GM12878 (cell line): ENCODE data around the gene NOL8. TPM values are rescaled to one million over a fixed set of nuclear protein-coding genes. Genes with fewer than 3 reads are reported as not detected.

Experiments
- CTCF ChIP-seq, 3 experiments: IDR thresholded peaks in 2 of 3; conservative IDR thresholded peaks in 1 of 3; 2 replicates each; pipeline ENCODE4 v1.5.1; 2011; ENCODE audit warnings: low read depth in 3 of 3, low read length in 3 of 3, mild to moderate bottlenecking in 3 of 3, control low read depth in 2 of 3, moderate library complexity in 2 of 3, inconsistent platforms in 1 of 3, mixed read lengths in 1 of 3; ENCODE audit not compliant: control insufficient read depth in 2 of 3, insufficient read depth in 1 of 3; ENCODE audit errors: extremely low read depth in 1 of 3
- EP300 ChIP-seq, 2 experiments: fragments of 150-350 bp in 1 of 2; IDR thresholded peaks; 2 replicates each; pipeline ENCODE4 v1.6.1; 2011 to 2012; ENCODE audit warnings: low read depth in 2 of 2, low read length in 2 of 2, borderline replicate concordance in 1 of 2, improper control_type of control experiment in 1 of 2, inconsistent platforms in 1 of 2; ENCODE audit not compliant: control insufficient read depth in 1 of 2
- HCFC1 ChIP-seq: fragments of 150-350 bp; IDR thresholded peaks from 2 replicates; pipeline ENCODE4 v1.6.1; 2014; ENCODE audit warnings: low read length
- HDAC6 ChIP-seq: fragments of 200-600 bp; sonication (generic); IDR thresholded peaks from one replicate; pipeline ENCODE4 v1.8.0; 2017; ENCODE audit warnings: antibody characterized with exemption; ENCODE audit not compliant: unreplicated experiment
- SMARCA5 ChIP-seq: fragments of 450-650 bp; IDR thresholded peaks from 2 replicates; pipeline ENCODE4 v1.6.1; 2017; ENCODE audit warnings: mild to moderate bottlenecking
- SRF ChIP-seq, 2 experiments: IDR thresholded peaks; 2 replicates each; pipeline ENCODE4 v1.6.1; 2011; ENCODE audit warnings: low read depth in 2 of 2, low read length in 2 of 2, mild to moderate bottlenecking in 1 of 2, moderate library complexity in 1 of 2
- WRNIP1 ChIP-seq: IDR thresholded peaks from 2 replicates; pipeline ENCODE4 v1.6.1; 2011; ENCODE audit warnings: low read depth, low read length, improper control_type of control experiment, borderline replicate concordance
- ZBED1 ChIP-seq: IDR thresholded peaks from 2 replicates; pipeline ENCODE4 v1.6.1; 2016; ENCODE audit warnings: borderline replicate concordance
- ZNF384 ChIP-seq: IDR thresholded peaks from 2 replicates; pipeline ENCODE4 v1.6.1; 2012; ENCODE audit warnings: low read depth, mild to moderate bottlenecking, low read length, improper control_type of control experiment, borderline replicate concordance
- polyA plus RNA-seq, 11 experiments: library from polyadenylated mRNA; depleted of rRNA in 4 of 11; unstranded in 6 of 11; stranded (reverse) in 5 of 11; fragments of >200 nt; fragmentation: Nextera tagmentation in 4 of 11; fragmentation: Illumina TruSeq in 1 of 11; extraction: Ambion mirVana in 4 of 11; extraction: Trizol in 1 of 11; gene quantifications; 1 replicate in 1 of 11; 2 replicates in 10 of 11; pipeline versions ENCODE4 v1.2.1 to v1.2.3, GENCODE V29; 2011 to 2016; ENCODE audit warnings: inconsistent platforms in 2 of 11, missing spikeins in 2 of 11, low read depth in 1 of 11
- total RNA-seq, 4 experiments: library from RNA; depleted of rRNA in 3 of 4; stranded (reverse); fragments of >200 nt in 3 of 4; fragmentation: Illumina TruSeq in 1 of 4; extraction: Trizol in 1 of 4; gene quantifications; 2 replicates each; pipeline versions ENCODE4 v1.2.1 to v1.2.3, GENCODE V29; 2013 to 2021
- TF ChIP-seq, protein P1 (sequence below): IDR thresholded peaks from 2 replicates; pipeline ENCODE4 v1.6.1; 2012; ENCODE audit warnings: improper control_type of control experiment, low read depth, low read length; ENCODE audit not compliant: insufficient replicate concordance
- TF ChIP-seq, protein P2 (sequence below): fragments of 450-650 bp; IDR thresholded peaks from 2 replicates; pipeline ENCODE4 v1.6.1; 2017; ENCODE audit warnings: mild to moderate bottlenecking, moderate library complexity
- TF ChIP-seq, protein P3 (sequence below): fragments of 450-650 bp; formaldehyde crosslinking; IDR thresholded peaks from 2 replicates; pipeline ENCODE4 v1.4.0; 2020; ENCODE audit warnings: mild to moderate bottlenecking, moderate library complexity

The NOL8 gene
- total and polyA plus RNA-seq, 10 of the 15 experiments (the other 5 are each of a cell fraction or from before 2014, with no cell fraction given): 33.6 to 58.6 (median 49.2) TPM

GRCh38 chr9:92293452-92294296, 31.5 kb downstream of the NOL8 start, which contains the start of gene IARS1 (continued):
- TF ChIP-seq, protein P1, sequence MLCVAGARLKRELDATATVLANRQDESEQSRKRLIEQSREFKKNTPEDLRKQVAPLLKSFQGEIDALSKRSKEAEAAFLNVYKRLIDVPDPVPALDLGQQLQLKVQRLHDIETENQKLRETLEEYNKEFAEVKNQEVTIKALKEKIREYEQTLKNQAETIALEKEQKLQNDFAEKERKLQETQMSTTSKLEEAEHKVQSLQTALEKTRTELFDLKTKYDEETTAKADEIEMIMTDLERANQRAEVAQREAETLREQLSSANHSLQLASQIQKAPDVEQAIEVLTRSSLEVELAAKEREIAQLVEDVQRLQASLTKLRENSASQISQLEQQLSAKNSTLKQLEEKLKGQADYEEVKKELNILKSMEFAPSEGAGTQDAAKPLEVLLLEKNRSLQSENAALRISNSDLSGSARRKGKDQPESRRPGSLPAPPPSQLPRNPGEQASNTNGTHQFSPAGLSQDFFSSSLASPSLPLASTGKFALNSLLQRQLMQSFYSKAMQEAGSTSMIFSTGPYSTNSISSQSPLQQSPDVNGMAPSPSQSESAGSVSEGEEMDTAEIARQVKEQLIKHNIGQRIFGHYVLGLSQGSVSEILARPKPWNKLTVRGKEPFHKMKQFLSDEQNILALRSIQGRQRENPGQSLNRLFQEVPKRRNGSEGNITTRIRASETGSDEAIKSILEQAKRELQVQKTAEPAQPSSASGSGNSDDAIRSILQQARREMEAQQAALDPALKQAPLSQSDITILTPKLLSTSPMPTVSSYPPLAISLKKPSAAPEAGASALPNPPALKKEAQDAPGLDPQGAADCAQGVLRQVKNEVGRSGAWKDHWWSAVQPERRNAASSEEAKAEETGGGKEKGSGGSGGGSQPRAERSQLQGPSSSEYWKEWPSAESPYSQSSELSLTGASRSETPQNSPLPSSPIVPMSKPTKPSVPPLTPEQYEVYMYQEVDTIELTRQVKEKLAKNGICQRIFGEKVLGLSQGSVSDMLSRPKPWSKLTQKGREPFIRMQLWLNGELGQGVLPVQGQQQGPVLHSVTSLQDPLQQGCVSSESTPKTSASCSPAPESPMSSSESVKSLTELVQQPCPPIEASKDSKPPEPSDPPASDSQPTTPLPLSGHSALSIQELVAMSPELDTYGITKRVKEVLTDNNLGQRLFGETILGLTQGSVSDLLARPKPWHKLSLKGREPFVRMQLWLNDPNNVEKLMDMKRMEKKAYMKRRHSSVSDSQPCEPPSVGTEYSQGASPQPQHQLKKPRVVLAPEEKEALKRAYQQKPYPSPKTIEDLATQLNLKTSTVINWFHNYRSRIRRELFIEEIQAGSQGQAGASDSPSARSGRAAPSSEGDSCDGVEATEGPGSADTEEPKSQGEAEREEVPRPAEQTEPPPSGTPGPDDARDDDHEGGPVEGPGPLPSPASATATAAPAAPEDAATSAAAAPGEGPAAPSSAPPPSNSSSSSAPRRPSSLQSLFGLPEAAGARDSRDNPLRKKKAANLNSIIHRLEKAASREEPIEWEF: no peak
- TF ChIP-seq ZNF384 (no peak), WRNIP1 (no peak), CTCF (IDR thresholded peaks at IDR 0.05 in 2 of 3, conservative IDR thresholded peaks at IDR 0.05 in 1 of 3; ENCODE audit: control insufficient read depth in 2 of 3, extremely low read depth in 1 of 3, insufficient read depth in 1 of 3, low read depth in 3 of 3, low read length in 3 of 3) (peak; percentile 38 to 51 (median 48); a peak in 4 of 6 replicates), ZBED1 (no peak), SRF (IDR thresholded peaks at IDR 0.05; ENCODE audit: low read depth in 2 of 2, low read length in 2 of 2) (peak in 1 of 2 experiments; percentile 69; a peak in 1 of 4 replicates), HCFC1 (peak; percentile 60; the same call in 1 of the 2 replicates), SMARCA5 (peak; percentile 63; the same call in 1 of the 2 replicates), EP300 (IDR thresholded peaks at IDR 0.05; ENCODE audit: borderline replicate concordance in 1 of 2, control insufficient read depth in 1 of 2, low read depth in 2 of 2, low read length in 2 of 2) (peak in 1 of 2 experiments; percentile 24; a peak in 1 of 4 replicates), HDAC6 (peak; percentile 4)
- TF ChIP-seq, protein P2, sequence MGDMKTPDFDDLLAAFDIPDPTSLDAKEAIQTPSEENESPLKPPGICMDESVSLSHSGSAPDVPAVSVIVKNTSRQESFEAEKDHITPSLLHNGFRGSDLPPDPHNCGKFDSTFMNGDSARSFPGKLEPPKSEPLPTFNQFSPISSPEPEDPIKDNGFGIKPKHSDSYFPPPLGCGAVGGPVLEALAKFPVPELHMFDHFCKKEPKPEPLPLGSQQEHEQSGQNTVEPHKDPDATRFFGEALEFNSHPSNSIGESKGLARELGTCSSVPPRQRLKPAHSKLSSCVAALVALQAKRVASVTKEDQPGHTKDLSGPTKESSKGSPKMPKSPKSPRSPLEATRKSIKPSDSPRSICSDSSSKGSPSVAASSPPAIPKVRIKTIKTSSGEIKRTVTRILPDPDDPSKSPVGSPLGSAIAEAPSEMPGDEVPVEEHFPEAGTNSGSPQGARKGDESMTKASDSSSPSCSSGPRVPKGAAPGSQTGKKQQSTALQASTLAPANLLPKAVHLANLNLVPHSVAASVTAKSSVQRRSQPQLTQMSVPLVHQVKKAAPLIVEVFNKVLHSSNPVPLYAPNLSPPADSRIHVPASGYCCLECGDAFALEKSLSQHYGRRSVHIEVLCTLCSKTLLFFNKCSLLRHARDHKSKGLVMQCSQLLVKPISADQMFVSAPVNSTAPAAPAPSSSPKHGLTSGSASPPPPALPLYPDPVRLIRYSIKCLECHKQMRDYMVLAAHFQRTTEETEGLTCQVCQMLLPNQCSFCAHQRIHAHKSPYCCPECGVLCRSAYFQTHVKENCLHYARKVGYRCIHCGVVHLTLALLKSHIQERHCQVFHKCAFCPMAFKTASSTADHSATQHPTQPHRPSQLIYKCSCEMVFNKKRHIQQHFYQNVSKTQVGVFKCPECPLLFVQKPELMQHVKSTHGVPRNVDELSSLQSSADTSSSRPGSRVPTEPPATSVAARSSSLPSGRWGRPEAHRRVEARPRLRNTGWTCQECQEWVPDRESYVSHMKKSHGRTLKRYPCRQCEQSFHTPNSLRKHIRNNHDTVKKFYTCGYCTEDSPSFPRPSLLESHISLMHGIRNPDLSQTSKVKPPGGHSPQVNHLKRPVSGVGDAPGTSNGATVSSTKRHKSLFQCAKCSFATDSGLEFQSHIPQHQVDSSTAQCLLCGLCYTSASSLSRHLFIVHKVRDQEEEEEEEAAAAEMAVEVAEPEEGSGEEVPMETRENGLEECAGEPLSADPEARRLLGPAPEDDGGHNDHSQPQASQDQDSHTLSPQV: no peak
- TF ChIP-seq, protein P3, sequence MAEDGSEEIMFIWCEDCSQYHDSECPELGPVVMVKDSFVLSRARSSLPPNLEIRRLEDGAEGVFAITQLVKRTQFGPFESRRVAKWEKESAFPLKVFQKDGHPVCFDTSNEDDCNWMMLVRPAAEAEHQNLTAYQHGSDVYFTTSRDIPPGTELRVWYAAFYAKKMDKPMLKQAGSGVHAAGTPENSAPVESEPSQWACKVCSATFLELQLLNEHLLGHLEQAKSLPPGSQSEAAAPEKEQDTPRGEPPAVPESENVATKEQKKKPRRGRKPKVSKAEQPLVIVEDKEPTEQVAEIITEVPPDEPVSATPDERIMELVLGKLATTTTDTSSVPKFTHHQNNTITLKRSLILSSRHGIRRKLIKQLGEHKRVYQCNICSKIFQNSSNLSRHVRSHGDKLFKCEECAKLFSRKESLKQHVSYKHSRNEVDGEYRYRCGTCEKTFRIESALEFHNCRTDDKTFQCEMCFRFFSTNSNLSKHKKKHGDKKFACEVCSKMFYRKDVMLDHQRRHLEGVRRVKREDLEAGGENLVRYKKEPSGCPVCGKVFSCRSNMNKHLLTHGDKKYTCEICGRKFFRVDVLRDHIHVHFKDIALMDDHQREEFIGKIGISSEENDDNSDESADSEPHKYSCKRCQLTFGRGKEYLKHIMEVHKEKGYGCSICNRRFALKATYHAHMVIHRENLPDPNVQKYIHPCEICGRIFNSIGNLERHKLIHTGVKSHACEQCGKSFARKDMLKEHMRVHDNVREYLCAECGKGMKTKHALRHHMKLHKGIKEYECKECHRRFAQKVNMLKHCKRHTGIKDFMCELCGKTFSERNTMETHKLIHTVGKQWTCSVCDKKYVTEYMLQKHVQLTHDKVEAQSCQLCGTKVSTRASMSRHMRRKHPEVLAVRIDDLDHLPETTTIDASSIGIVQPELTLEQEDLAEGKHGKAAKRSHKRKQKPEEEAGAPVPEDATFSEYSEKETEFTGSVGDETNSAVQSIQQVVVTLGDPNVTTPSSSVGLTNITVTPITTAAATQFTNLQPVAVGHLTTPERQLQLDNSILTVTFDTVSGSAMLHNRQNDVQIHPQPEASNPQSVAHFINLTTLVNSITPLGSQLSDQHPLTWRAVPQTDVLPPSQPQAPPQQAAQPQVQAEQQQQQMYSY: no peak
